22Rv1 (cell line): Measurements from ENCODE around the gene FAM124A.

ENCODE experiments used
- CTCF ChIP-seq: fragments of 450-650 bp; IDR thresholded peaks from 2 replicates; pipeline ENCODE4 v1.5.1; 2017; ENCODE audit warnings: mild to moderate bottlenecking
- ZFX ChIP-seq: fragments of 450-650 bp; IDR thresholded peaks from 2 replicates; pipeline ENCODE4 v1.6.1; 2017; ENCODE audit warnings: antibody characterized with exemption, borderline replicate concordance

GRCh38 chr13:51303882-51304281 lies 81.7 kb downstream of the FAM124A start:
- no peak for TF ChIP-seq CTCF
- TF ChIP-seq ZFX, result no peak
